GM18858 (cell line): ENCODE data around the gene SUCLG2.

Experiments used
- ATAC-seq: cut with Tn5 transposase; IDR thresholded peaks from one replicate; pipeline ENCODE4 v1.9.1; 2021; ENCODE audit not compliant: unreplicated experiment

Gene SUCLG2

DNA sequence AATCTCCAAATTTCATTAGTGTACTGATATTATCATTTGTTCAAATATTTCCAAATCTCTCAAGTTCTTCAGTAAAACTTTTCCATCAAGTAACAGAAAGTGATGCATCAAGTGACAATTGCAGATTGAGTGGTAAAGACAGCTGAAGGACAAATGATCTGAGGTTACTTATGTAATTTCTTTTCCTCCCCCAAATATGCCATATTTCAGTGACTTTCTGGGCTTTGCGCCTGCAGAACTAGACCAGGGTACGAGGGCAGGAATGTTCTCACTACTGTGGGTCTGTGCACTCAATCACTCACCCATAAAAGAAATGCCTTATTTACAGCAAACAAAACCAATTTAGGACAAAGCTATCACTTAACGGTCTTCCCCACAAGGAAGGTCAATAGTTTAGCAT, 4.7 kb downstream of the SUCLG2 start:
- ATAC-seq = no peak

DNA sequence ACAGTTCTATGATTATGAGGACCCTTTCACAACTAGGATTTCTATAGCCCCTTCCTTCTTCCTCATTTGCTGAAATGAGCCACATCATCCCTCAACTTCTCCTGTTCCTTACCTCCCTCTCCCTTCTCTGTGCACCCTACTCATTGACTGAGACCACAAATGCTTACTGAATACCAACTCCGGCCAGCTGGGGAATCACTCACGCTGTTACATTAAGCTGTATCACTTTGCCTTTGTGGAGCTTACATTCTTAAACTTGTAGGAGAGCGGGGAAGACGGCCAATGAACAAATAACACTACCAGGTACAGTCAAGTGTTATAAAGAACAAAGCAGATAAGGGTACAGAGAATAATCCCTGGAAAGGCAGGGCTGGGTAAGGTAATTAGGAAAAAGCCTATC, 5.7 kb downstream of the SUCLG2 start:
- no peak for ATAC-seq

DNA sequence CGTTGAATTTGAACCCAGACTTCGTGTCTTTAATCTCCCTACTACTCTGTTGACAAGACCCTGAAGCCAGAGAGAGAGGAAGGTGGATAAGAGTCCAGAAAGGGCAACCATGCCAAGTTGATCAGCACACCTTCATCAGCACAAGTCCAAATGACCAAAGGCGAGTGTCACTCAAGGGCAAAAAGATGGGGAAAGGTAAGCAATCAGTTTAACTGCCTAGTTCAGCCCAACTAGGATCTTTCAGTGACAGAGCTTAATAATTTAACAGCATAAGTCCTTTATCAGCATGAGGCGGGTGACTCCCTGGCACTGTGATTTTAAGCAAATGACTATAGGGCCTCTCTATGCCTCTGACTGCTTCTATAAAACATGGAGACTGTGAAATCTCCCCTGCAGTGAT, 6.2 kb downstream of the SUCLG2 start:
- no peak for ATAC-seq

DNA sequence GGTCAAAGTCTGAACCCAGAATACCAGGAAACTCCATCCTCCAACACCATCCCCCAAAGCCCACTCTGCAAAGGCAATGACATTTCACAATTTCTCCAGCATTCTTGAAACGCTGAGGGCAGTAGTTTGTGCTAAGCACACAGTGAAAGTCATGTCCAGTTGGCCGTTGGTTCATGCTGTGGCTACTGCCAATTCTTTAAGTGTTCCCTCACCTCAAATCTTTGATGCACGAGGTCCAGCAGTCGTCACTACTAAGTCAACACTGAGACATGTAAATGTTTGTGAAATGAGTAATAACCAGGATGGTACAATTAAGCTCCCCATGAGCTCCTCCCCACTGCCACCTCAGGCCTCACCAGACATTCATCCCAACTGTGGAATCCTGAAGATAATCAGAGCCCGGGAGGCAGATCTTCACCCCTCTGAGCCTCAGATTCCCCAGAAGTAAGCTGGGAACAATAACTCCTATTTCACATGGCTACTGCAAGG, 7.0 kb downstream of the SUCLG2 start:
- ATAC-seq = no peak

DNA sequence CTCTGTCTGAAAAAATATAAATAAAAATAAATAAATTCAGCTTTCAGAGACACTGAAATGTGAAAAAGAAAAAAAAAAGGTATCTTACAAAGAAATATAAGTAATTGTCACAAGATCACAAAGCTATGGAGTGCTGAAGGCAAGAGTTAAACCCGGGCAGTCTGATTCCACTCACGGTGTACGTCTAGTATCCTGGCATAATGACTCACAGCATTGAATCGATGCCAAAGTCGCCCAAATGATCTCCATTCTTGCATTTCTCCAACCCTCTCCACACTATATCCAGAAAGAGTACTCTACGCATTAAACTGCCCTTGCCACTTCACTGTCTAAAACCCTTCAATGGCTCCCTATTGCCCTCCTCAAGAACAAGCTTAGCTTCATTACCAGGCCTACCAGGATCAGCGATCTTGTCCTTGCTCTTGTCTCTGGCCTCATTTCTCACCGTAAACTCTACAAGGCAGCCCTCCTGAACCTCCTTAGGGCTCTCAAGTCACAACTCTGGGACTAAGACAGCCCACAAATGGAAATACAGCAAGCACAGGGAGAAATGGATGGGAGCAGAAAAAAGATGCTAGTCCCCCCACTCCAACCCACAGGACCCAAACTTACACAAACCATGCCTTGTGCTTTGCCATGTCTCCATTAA, 7.7 kb downstream of the SUCLG2 start:
- no peak for ATAC-seq

DNA sequence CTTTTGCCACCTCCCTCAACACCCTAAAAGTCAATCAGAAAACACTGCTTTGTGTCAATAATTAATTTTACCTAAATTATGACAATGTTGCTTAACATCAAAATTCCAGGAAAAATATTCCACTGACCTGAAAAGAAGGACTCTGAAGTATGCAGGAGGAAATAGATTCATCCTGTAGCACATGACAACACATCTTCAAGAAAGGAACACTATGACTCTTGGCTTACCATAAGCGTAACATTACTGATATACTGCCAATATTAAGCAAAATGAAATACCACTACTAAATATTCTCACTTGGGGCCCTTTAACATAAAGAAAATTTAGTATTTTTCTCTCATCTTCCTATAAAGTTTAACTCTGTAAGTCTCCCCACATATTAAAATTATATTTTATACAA, 9.6 kb downstream of the SUCLG2 start:
- no peak for ATAC-seq

DNA sequence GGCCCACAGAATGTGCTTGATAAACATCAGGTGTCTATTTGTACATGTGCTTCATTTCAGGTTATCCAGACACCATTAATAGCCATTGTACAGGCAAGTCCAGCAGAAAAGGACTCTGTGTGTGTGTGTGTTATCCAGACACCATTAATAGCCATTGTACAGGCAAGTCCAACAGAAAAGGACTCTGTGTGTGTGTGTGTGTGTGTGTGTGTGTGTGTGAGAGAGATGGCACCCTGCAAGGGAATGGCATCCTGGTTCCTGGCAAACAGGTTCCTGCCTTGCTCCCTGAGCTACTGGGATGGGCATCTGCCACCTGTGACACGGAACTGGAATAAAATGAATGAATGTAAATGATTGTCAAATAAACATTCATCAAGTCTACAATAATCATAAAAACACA, 11.7 kb downstream of the SUCLG2 start:
- ATAC-seq = no peak

DNA sequence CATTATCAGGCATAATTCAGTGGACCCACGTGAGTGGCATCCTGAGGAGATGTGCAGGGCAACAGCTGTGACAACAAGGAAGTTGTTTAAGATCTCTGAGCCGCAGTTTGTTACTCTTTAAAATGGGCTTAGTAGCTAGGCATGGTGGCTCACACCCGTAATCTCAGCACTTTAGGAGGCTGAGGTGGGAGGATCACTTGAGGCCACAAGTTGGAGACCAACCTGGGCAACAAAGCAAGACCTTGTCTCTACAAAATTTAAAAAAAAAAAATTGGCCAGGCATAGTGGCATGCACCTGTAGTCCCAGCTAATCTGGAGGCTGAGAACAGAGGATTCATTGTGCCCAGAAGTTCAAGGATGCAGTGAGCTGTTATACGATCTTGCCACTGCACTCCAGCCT, 12.2 kb downstream of the SUCLG2 start:
- ATAC-seq = no peak

DNA sequence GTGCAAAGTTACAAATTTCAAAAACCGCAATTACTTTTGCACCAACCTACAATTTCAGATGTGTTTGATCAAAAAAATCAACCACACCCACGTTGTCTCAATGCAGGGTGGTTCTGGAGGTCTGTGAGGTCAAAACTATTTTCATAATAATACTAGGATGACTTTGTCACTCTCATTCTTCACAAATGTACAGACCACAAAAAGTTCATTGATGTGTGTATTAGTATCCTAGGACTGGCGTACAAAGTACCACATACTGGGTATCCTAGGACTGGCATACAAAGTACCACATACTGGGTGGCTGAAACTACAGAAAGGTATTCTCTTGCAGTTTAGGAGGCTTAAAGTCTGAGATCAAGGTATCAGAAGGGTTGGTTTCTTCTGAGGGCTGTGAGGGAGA, 13.0 kb downstream of the SUCLG2 start:
- no peak for ATAC-seq

DNA sequence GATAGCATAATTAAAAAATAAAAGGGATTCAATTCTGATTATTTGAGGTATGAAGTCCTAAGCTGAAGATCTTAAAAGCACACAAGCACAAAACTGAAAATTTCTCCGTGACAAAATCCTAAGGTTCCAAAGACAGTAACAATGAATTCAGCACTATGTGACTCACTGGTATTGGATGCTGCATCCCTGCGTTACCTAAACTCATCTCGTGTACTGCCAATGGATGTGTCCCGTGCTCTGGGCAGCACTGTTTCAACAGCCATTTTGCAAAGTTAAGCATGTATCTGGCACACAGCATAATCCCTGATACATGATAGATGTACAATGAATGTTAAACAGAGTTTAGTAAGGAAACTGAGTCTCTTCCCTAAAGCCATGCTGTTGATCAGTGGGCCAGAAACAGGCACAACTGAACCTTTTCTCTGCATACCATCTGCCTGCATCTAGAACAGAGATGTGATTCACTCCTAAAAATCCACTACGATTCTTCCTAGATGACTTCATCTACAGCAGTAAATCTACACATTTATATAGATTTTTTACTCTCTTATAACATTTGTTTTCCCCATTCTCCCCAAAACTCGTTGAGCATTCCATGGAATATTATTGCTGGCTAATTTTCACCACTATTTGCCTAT, 14.3 kb downstream of the SUCLG2 start:
- ATAC-seq = no peak

DNA sequence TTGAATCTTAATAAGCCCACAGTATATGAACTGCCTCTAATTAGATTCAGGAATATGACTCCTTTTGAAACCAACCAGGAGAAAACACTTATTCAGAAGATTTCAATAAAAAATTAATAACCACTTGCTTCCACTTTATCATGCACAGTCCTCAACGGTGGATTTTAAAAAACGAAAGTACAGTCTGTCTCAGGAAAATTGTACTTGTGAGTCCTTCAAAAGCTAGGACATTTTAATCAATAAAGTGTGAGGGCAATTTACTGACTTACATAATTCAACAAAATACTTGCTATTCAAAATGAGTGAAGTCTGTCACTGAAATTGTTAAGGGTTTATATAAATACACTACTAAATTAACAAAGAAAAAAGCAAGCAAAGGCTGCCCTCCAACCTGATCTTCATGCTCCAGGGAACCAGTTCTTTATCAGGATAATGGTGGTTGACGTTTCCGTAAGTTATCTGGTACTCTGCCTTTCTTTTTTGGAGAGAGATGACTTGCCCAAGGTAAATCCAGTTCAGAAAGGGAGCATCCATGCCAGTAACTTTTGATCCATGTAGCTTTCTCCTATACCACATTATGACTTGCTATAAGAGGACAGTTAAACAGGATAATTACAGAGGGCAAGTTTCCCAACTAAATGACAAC, 17.0 kb downstream of the SUCLG2 start:
- no peak for ATAC-seq

DNA sequence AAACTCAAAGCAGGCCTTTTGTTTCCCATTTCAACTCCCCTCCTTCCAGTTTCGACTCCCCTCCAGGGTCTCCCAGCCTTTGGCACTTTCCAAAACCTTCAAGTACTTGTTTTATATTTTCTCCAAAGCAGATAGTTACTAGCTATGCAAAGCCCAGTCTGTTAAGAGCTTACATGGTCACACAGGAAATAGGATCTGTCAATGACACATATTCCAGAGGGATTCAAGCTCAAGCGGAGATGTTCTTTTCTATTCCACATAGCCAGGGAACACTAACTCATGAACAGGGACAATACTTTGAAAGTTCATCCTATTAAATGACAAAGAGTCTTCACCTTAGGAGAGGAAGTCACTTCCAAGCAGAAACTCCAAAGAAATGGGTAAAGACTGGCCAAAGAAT, 18.6 kb downstream of the SUCLG2 start:
- ATAC-seq = no peak

DNA sequence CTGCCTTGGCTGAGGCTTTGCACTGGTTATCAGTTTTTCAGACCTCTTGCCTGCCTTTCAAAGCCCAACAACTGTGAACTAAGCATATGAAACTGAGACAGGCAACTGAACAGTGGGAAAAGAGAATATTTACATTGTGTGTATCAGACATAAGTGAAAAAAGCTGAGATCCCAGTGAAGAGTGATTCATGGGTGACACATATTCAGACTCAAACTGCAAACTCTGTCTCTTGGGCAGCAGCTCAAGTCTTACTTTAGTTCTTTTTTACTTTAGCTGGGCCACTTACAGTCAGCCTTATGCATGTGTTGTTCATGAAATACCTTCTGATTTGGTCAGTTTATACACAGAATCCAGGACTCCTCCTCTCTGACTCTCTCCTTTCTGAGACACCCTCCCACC, 19.2 kb downstream of the SUCLG2 start:
- peak; percentile 42 for ATAC-seq

DNA sequence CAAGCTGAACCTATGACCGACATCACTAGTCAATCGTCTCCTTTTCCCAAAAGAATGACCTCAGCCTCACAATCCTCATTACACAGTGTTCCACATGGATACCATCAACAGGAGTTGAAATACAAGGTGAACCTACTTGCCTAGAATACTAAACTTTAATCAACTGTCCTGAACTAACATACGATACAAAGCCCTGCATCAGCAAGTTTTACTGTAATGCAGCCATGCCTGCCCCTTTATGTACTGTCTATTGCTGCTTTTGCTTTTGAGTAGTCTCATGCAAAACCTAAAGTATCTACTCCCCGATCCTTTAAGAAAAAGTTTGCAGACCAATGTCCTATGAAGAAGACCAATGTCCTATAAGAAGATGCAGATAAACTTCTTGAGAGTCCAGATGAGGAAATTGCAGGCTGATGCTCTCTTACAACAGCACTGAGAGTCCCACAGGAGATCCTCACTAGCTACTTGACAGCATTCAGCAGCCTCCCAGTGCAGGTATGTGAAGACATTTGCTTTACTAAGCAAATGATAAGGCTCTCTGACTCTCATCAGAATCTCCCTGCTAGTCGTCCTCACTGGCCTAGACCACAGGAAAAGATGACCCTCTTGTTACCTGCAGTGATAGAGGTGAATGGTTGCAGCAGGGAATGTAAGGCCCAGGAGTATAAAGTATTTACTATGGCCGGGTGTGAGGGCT, 23.6 kb downstream of the SUCLG2 start:
- no peak for ATAC-seq

DNA sequence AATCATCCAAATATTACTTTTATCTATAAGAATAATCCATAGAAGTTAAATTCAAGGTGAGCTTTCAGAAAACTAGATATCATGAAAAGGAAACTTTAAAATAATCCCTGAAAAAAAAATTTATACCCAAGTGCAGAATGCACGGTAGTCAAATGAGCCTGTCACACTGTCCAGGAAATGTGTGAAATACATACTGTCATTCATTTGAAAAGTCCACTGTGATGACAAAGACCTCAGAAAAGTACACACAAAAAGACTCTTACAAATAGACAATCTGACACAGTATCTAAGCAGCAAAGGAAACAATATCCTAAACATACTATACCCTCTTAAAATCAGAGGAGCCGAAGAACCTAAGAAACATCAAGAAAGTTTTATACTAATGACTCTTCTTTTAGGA, 29.7 kb downstream of the SUCLG2 start:
- ATAC-seq = no peak

DNA sequence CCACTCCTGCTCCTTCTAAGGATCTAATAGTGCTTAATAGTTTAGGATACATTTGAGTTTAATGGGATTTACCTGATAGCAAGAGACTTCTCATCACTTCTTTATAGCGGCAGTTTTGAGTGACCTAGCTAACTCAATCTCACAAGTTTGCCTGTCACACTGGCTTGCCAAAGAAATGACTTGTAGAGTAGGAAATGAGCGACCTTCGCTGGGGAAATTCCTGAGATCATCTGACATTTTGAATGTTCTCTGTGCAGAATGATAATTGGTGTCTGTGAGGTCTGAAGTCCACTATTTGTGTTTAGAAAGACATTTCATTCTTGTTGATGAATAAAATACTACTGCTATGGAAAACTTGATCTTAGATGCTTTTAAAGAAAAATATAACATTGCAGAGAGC, 30.3 kb downstream of the SUCLG2 start:
- ATAC-seq = no peak

DNA sequence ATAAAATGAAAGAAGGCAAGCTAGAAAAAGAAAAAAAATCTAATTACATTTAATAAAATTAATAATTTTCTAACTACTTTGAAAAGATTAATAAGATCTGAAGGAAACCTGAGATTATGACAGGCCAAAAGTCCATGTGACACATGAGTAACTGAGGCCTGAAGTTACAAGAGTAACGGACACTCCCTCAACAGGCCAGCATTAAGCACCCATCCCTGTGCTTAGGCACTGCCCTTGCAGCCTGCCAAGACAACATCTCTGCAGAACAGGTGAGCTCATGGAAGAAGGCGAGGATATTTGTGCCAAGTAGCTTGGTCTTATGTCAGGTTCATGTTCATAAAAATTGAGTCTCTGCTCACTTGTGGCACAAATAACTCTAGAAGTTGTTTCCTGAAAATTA, 31.8 kb downstream of the SUCLG2 start:
- ATAC-seq = no peak

DNA sequence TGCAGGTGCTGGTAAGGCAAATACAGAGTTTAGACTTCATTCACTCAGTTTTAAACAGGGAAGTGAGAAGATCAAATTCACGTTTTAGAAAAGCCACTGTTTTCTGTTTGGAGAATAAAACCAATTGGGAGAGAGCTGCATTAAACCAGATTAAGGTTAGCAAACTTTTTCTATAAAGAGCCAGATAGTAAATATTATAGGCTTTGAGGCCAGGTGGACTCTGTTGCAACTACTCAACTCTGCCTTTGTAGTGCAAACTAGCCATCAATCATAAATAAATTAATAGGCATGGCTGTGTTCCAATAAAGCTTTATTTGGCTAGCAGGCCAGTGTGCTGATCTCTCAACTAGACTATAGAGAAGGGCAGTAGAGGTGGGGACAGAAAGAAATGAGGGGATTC, 33.5 kb downstream of the SUCLG2 start:
- no peak for ATAC-seq

DNA sequence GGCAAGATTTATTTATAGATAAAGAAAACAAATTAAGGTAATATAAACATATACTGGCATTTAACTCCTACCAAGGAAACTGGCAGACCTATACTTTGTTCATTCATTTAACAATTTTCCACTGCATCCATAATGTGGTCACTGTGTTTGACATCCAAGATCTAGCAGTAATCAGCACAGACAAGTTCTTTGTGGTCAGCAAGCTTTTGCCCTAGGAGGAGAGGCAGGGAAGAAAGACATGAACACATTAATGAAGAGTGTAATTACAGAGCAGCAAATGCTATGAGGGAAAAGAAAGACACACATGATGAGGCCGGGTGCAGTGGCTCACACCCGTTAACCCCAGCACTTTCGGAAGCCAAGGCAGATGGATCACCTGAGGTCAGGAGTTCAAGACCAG, 34.4 kb downstream of the SUCLG2 start:
- ATAC-seq = no peak

DNA sequence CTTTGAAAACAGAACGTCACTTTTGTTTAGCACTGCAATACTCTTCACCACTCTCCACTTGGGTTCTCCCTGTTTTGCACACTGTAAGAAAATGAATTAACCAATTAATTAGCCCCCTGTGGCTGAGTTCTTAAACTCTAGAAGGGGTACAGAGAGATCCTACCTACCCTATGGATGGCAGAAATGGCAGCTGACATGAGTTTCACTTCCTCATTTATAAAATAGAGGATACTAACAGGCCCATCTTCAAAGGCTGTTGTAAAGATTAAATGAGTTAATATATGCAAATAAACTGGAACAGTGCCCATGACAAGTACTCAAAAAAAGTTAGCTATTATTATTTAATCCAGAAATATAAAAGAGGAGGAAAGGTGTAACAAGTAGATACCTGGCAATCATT, 36.9 kb downstream of the SUCLG2 start:
- peak; percentile 79 for ATAC-seq

DNA sequence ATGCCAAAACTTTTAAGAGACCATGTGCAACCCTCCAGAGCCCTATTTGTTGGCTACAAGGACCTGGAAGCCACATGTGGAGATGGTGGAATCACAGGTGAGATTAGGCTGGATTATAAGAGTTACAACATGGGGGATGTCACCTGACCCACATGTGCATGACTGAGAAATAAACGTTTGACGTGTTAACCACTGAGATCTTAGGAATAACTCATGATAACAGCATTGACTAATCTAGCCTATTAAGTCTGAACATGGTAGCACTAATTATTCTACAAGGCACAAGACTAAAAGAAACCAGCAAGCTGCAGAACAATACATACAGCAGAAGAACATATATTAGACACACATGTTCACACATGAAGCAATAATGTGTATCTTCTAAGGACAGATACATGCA, 38.4 kb downstream of the SUCLG2 start:
- no peak for ATAC-seq

DNA sequence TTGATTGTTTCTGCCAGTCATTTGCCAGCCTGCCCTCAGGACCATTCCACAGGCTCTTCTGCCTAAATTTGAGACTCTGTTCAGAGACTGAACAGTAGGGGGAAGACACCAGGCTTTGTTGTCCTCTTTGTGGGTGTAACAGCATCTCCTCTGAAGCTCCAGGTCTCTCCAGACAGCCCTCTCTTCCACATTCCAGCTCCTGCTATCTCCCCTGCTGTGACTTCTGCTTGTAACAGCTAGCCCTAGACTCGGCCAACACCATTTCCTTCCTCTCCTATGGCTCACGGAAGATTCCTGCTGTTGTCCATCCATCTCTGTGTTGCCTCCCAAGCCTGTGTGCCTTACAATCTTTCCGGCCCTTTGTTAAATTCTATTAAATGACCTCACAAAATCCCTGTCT, 40.2 kb downstream of the SUCLG2 start:
- no peak for ATAC-seq
